ENCODE data around the gene PLPP3.

The PLPP3 gene

DNA sequence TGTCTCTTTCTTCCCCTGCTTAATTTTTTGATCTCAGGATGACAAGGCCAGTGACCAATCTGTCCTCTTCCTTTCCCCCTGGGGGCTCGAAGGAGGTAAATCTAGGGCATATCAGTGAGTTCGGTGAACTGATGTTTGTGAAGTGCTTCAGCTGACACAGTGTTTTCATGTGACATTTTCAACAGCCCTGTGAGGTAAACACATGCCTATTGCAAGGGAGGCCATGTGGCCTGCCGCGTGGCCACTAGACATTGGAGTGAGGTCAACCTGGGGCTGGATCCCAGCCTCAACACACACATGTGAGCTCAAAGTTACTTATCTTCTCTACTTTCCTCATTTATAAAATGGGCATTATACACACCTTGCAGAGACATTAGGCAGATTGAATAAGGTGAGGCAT lies 126.3 kb downstream of the PLPP3 start:
- Histone ChIP-seq H3K4me1 (ENCODE audit: insufficient read depth, low read length) (peaks cover 44% of the 10 kb centered on the region), H3K9me3 (ENCODE audit: control insufficient read depth, insufficient read depth, low read length) (no peaks in the 10 kb centered on the region), H3K9ac (ENCODE audit: low read depth, low read length) (no peak overlapping the region; the same call in 1 of the 2 replicates), H3K36me3 (ENCODE audit: insufficient read depth, low read length) (no peaks in the 10 kb centered on the region)

DNA sequence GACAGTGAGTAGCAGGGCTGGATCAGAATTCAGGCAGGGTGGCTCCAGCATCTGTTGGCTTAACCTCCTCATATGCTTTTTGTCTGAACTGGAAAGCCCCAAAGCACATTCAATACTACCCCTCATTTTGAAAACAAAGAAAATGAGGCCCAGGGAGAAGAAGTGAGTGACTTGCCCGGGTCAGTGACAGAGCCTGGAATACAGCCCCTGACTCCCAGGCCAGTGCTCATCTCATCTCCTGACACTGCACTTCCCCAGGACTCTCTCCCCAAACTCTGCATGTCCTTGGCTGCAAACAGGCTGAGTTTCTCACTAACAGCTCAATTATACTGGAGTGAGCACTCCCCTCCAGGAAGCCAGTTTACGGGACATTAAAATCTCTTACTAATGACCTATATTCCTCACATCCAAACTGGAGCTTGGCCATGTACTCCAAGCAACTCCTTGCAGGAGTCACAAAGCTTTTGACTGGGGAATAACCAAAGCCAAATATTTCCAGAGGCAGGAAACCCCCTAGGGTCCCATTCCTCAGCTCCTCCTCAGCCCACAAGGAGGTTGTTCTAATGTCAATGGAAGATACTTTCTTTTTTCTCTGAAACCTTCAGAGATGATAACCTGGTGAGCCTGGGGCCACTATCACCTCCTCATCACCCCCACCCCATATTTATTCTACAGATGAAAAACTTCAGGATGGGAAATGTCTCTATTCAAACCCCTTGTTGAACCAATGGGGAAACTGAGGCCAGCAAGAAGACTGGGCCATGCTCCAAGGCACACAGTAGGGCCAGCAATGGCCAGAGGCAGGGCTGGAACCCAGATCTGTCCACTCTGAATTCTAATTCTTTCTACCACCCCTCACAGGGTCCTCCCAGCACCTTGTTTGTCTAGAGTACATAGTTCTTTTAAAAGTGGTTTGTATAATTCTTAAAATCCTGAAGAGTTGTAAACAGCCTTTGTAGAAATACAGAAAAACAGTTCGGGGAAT lies 127.0 kb downstream of the PLPP3 start:
- Histone ChIP-seq H3K9me3 (ENCODE audit: control insufficient read depth, insufficient read depth, low read length) (no peaks in the 10 kb centered on the region), H3K36me3 (ENCODE audit: insufficient read depth, low read length) (no peaks in the 10 kb centered on the region), H3K4me1 (ENCODE audit: insufficient read depth, low read length) (peaks cover 42% of the 10 kb centered on the region), H3K9ac (ENCODE audit: low read depth, low read length) (no peak overlapping the region)

DNA sequence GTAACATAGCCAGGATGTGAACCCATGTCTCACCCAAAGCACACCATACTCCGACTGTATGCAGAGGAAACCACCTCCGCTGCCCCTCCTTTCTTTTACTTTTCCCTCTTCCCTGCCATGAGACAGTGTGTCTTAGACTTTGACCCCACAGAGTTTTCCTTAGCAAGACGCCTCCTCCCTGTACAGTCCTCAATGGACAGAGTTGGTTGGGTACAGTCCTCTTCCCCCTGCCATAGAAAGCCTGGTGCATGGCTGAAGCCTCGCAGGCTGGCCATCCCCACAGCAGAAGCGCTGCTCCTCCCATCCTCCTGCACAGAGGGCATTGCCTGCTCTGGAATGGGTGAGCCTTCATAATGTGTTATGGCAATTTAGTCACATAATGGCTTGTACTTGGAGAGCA lies 127.9 kb downstream of the PLPP3 start:
- Histone ChIP-seq H3K36me3 (ENCODE audit: insufficient read depth, low read length) (no peaks in the 10 kb centered on the region), H3K9ac (ENCODE audit: low read depth, low read length) (no peak overlapping the region), H3K9me3 (ENCODE audit: control insufficient read depth, insufficient read depth, low read length) (no peaks in the 10 kb centered on the region), H3K4me1 (ENCODE audit: insufficient read depth, low read length) (peaks cover 41% of the 10 kb centered on the region)

DNA sequence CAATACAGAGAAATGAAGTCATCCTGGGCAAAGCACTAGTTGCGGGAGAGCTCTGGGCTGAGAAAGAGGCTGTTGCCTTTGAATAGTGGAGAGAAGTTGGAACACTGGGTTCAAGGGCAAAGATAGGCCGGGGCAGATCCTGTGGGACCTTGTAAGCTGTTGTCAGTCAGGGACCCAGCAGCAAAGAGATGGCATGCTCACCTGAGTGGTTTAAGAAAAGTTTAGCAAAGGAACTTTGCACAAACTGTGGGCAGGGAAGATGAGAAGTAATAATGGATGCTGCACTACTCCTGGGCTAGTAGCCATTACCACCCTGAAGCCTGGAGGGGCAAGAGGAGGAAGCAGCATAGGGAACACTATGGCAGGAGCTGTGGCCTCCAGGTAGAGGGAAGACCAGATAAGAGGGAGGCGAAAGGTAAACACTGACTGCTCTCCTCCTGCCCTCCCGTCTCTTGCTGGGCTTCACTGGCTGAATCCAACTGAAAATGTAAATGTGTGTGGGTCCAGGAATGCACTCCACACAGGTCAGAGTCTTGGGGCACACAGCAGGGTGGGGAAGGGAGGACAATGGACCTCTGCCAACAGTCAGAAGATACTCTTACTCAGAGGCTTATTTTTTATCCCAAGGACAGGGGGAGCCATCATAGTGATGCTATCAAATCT lies 129.2 kb downstream of the PLPP3 start:
- Histone ChIP-seq H3K9me3 (ENCODE audit: control insufficient read depth, insufficient read depth, low read length) (no peaks in the 10 kb centered on the region), H3K4me1 (ENCODE audit: insufficient read depth, low read length) (peaks cover 41% of the 10 kb centered on the region), H3K9ac (ENCODE audit: low read depth, low read length) (no peak overlapping the region), H3K36me3 (ENCODE audit: insufficient read depth, low read length) (no peaks in the 10 kb centered on the region)

DNA sequence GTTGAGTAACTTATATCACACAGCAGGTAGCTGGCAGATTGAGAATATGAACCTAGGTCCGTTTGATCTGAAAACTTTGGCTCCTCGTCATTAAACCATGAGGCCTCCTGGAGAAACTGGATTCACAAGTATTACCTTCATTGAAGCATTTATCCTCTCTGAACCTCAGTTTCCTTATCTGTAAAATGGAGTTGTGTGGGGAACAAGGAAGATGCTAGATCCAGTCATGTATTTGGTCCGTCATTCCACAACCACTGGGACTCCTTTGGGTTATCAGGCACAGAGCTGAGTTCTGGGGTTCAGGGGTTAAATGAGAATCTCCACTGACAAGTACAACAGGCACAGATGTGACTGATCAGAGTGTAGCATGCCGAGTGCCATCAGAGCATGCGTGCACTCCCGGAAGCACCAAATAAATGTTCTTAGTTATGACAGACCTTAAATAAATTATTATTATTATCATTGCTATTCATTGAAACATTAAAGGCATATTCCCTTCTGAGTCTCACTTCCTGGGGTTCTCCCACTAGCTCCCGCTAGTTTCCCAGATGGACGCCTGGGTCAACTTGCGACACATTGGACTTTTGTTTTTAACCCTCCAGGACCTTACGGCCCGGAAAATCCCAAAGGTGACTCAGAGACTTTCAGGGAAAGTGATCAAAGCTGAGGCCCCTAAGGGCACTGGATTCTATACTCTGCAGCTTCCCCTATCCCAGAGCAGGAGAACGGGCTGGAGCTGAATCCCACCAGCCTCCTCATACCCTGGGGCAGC lies 130.6 kb downstream of the PLPP3 start:
- H3K4me1 ChIP-seq (ENCODE audit: insufficient read depth, low read length), result peaks cover 40% of the 10 kb centered on the region
- H3K9me3 ChIP-seq (ENCODE audit: control insufficient read depth, insufficient read depth, low read length), result no peaks in the 10 kb centered on the region
- H3K36me3 ChIP-seq (ENCODE audit: insufficient read depth, low read length), result no peaks in the 10 kb centered on the region
- no peak overlapping the region for H3K9ac ChIP-seq (ENCODE audit: low read depth, low read length)

DNA sequence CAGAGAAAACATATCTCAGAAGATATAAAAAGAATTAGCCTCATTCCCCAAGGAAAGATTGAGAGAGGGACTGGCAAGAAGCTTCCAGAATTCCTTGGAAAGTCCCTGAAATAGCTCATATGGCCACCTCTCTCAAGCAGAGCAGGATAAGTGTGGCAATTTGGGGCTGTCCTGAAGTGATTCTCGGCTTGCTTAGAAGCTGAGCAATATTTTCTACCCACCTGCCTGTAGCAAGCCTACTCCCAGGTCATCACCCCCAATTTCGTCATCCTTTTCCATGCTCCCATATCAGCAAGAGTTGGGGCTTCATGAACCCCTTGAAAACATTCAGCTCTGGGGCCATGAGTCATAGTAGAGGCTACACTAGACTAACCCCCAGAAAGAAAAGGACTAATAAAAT lies 131.5 kb downstream of the PLPP3 start:
- Histone ChIP-seq H3K36me3 (ENCODE audit: insufficient read depth, low read length) (no peaks in the 10 kb centered on the region), H3K9ac (ENCODE audit: low read depth, low read length) (no peak overlapping the region), H3K4me1 (ENCODE audit: insufficient read depth, low read length) (peaks cover 31% of the 10 kb centered on the region), H3K9me3 (ENCODE audit: control insufficient read depth, insufficient read depth, low read length) (no peaks in the 10 kb centered on the region)

DNA sequence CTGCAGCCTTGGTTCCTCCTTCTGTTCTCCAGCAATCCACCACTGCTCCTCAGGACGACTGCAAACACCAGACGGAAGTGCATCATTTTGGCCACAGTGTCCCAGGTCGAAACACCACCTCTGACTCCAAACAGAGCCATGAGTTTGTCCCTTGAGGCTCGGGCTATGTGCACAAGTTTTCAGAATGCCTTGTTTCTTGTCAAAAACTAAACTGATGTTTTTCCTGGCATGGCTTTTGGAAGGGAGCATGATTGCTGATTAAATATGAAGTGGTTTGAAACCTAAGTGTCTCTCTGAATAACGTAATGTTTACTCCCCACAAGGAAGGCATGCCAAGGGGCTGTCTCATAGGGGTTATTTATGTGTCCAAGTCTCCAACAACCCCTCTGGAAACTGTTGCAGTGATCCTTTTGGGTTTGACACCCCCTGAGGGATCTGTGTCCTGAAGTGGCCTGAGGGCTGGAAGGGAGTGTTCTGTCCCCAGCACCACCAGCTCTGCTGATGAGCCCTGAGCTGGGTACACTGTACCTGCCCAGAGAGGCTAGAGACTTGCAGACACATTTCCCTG lies 132.7 kb downstream of the PLPP3 start:
- no peaks in the 10 kb centered on the region for H3K9me3 ChIP-seq (ENCODE audit: control insufficient read depth, insufficient read depth, low read length)
- H3K4me1 ChIP-seq (ENCODE audit: insufficient read depth, low read length), result peaks cover 20% of the 10 kb centered on the region
- no peaks in the 10 kb centered on the region for H3K36me3 ChIP-seq (ENCODE audit: insufficient read depth, low read length)
- H3K9ac ChIP-seq (ENCODE audit: low read depth, low read length), result no peak overlapping the region

DNA sequence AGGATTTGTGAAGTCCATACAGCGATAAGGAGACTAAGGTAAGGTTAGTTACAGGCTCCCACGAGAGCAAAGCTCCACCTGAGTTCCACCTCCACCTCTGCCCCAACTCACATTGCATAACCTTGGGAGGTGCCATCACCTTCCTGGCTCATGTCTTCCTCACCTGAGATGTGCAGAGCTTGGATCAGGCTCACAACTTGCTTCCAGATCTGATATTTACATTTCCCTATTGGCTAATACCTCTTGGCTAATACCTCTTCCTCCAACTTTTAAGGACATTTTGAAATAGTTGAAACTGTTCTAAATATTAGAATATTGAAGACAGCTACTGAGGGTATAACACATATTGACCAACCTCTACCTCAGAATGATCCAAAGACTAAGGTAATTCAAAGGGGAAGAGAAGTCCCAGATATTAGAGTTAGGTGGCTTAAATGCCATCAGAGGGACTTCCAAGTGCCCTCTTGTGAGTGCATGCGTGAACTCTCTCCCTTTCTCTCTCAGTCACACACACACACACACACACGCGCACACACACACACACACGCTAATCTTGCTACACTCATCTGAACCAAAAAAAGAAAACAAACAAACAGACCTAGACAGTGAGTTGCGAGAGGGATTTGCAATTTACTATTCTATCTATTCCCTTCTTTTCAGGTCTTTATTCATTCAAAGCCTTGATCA lies 134.3 kb downstream of the PLPP3 start:
- Histone ChIP-seq H3K9ac (ENCODE audit: low read depth, low read length) (no peak overlapping the region), H3K4me1 (ENCODE audit: insufficient read depth, low read length) (peaks cover 11% of the 10 kb centered on the region), H3K36me3 (ENCODE audit: insufficient read depth, low read length) (no peaks in the 10 kb centered on the region), H3K9me3 (ENCODE audit: control insufficient read depth, insufficient read depth, low read length) (no peaks in the 10 kb centered on the region)

All from ES-I3 (cell line).